Measurements from ENCODE around the gene RBM26.
A peak's percentile ranks its signal among the peaks of the same experiment; 100 is the strongest.

Gene RBM26

DNA sequence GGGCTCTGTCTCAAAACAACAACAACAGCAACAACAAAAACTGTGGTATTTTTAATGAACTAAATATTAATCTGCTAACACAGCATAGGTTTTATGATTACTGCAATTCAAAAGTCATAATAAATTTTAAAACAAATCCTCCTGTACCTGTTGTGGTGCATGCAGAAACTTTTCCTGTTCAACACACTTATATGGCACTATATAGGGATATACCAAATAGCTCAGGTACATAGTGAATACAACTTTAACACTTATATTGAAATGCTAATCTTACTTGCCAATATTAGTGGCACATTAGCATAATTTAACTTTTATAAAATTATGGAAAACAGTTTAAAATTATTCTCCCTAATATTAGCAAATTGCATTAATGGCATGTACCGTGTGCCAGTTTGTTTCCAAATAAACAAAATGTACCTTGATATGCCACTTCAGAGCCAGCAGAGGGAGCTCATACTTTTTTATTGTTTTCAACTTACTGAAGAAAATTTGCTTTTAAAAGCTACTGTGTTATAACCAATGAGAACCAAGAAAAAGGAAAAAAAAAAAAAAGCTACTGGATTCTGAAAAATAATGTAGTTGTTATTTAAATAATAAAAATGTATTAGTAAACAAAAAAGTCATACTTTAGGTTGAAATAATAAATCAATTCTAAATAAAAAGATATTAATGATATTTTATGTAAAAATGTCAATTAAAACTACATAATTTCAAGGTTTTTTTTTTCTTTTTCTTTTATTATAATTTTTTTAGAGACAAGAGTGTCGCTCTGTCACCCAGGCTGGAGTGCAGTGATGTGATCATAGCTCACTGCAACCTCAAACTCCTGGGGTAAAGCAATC lies 18.0 kb upstream of the RBM26 start:
- TF ChIP-seq, protein P1, sequence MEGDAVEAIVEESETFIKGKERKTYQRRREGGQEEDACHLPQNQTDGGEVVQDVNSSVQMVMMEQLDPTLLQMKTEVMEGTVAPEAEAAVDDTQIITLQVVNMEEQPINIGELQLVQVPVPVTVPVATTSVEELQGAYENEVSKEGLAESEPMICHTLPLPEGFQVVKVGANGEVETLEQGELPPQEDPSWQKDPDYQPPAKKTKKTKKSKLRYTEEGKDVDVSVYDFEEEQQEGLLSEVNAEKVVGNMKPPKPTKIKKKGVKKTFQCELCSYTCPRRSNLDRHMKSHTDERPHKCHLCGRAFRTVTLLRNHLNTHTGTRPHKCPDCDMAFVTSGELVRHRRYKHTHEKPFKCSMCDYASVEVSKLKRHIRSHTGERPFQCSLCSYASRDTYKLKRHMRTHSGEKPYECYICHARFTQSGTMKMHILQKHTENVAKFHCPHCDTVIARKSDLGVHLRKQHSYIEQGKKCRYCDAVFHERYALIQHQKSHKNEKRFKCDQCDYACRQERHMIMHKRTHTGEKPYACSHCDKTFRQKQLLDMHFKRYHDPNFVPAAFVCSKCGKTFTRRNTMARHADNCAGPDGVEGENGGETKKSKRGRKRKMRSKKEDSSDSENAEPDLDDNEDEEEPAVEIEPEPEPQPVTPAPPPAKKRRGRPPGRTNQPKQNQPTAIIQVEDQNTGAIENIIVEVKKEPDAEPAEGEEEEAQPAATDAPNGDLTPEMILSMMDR (IDR thresholded peaks at IDR 0.05), result peak; percentile 81
- TF ChIP-seq ZFX (IDR thresholded peaks at IDR 0.05; ENCODE audit: borderline replicate concordance), result no peak
- H3K27ac ChIP-seq, result no peak overlapping the region

DNA sequence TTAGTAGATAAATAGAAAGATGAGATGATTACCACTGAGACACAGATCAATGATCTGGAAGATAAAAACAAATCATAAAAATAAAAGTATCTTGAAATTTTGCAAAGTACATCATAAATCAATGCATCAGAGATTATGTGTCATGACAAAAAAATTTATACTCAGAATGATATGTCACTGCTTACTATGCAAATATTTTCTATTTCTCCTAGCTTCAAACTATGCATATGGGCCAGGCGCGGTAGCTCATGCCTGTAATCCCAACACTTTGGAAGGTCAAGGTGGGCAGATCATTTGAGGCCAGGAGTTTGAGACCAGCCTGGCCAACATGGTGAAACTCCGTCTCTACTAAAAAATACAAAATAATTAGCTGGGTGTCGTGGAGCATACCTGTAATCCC lies 17.3 kb upstream of the RBM26 start:
- TF ChIP-seq, protein P1 (IDR thresholded peaks at IDR 0.05), result no peak
- TF ChIP-seq ZFX (IDR thresholded peaks at IDR 0.05; ENCODE audit: borderline replicate concordance), result no peak
- no peak overlapping the region for H3K27ac ChIP-seq

DNA sequence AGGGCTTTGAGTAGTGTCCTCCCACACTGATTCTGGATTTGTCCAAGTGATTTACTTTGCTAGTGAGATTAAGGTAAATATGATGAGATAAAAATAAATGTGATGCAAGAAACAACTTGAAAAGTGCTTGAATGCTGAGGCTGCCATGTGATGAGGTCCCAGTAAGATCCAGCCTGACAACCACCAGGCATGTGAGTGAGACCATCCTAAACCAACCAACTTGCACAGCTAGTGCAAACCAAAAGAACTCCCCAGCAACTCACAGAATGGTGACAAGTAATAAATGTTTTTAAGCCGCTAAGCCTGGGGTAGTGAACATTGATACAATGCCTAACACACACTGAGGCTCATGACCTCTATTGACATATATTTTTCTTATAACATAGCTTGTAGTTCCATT lies 13.3 kb upstream of the RBM26 start:
- TF ChIP-seq, protein P1 (IDR thresholded peaks at IDR 0.05), result no peak
- TF ChIP-seq ZFX (IDR thresholded peaks at IDR 0.05; ENCODE audit: borderline replicate concordance), result no peak
- H3K27ac ChIP-seq, result no peak overlapping the region

DNA sequence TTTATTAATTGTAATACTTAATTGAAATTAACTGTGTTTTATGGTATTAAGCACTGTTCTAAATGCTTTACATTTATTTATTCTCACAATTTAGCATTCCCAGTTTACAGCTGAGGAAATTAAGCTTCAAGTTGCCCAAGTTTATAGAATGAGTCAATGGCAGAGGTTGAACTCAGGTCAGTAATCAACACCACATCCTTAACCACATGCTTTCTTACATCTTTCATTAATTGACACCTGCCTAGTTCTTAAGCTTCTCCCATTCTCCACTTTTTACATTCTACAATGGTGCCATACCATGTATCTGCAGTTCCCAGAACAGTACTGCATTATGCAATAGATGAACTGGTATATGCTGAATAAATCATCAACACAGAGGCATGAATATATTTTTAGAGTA lies 11.7 kb upstream of the RBM26 start:
- H3K27ac ChIP-seq, result no peak overlapping the region
- TF ChIP-seq ZFX (IDR thresholded peaks at IDR 0.05; ENCODE audit: borderline replicate concordance), result no peak
- TF ChIP-seq, protein P1 (IDR thresholded peaks at IDR 0.05), result no peak

DNA sequence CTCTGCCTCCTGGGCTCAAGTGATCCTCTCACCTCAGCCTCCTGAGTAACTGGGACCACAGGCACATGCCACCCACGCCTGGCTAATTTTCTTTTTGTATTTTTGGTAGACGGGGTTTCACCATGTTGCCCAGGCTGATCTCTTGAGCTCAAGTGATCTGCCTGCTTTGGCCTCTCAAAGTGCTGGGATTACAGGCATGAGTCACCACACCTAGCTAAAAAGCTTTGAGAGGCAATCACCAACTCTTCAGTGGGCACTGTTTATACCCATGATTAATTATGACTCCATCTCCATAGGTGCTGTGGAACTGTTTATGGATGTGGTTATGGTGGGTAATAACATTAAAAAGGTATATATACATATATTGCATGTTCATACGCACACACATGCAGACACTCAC lies 7.5 kb upstream of the RBM26 start:
- H3K27ac ChIP-seq, result no peak overlapping the region
- no peak for TF ChIP-seq ZFX (IDR thresholded peaks at IDR 0.05; ENCODE audit: borderline replicate concordance)
- TF ChIP-seq, protein P1 (IDR thresholded peaks at IDR 0.05), result no peak

DNA sequence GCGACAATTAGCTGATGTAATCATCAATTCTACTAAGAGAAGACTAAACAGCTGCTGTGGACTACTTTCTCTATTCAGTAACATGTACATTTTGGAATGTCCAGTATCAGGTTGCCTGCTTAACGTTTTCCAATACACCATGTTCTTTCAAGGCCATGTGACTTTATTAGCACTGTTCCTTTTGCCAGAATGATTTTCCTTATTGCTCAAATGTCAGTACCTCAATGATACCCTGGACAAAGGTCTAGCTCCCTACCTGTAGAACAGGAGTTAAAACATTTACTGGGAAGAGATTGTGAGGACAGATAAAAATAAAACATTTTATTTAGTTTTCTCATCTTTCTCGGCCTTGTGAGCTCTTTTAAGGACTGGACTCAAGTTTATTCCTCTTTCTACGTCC lies 3.8 kb upstream of the RBM26 start:
- H3K27ac ChIP-seq, result no peak overlapping the region
- TF ChIP-seq, protein P1 (IDR thresholded peaks at IDR 0.05), result no peak
- TF ChIP-seq ZFX (IDR thresholded peaks at IDR 0.05; ENCODE audit: borderline replicate concordance), result no peak

DNA sequence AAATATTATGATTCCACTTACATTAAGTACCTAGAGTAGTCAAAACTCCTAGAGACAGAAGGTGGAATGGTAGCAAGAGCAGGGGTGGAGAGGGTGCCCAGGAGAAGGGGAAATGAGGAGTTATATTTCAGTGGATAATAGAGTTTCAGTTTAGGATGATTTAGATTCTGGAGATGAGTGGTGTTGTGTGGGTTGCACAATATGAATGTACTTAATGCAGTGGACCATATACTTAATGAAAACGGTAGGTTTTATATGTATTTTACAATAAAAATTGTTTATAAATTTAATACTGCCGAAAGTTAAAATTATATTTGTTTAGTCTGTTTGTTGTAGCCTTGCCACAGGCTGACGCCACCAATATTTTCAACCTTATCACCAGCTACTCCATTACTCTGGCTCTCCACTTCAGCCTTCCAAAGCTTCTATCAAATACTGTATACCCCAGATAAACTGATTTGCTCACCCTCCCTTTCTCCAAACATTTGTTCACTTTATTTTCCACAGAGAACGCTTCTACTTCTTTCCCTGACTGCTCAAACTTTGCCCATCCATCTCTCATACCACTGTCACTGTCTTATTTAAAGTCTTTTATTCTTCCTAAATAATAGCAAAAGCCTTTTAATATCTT lies 1.4 kb upstream of the RBM26 start:
- H3K27ac ChIP-seq, result peak overlapping the region; percentile 91
- TF ChIP-seq, protein P1 (IDR thresholded peaks at IDR 0.05), result no peak
- no peak for TF ChIP-seq ZFX (IDR thresholded peaks at IDR 0.05; ENCODE audit: borderline replicate concordance)
